Naive thymus-derived CD4-positive, alpha-beta T cell (primary cell): ENCODE measurements around the gene CTNNA3. TPM values are rescaled to one million over a fixed set of nuclear protein-coding genes. Genes with fewer than 3 reads are reported as not detected.

Experiments
- ATAC-seq: fragments of 150-1000 bp; cut with Tn5 transposase; 2 replicates; pipeline ENCODE4 v1.10.0; 2021; ENCODE audit warnings: mild to moderate bottlenecking, moderate library complexity
- CTCF ChIA-PET: fragments of 350-600 bp; sonication (Branson Sonifier 250); formaldehyde crosslinking; loops from one replicate; lab custom pipeline; 2021; ENCODE audit warnings: antibody characterized with exemption; lab: Charles Lee
- POLR2A ChIA-PET: fragments of 350-600 bp; sonication (Branson Sonifier 250); formaldehyde crosslinking; loops from one replicate; lab custom pipeline; 2021; ENCODE audit warnings: antibody characterized with exemption, inconsistent platforms; lab: Charles Lee
- DNase-seq, 9 donors: peaks; one replicate each; pipeline versions ENCODE4 v3.0.0 to v3.0.0-alpha.2; 2020 to 2022; ENCODE audit warnings: mixed read lengths in 1 of 9
- H3K27ac ChIP-seq: one replicate; pipeline ENCODE4 v1.7.0; 2013; ENCODE audit warnings: mild to moderate bottlenecking, low read depth, low read length, moderate library complexity
- H3K27me3 ChIP-seq, 2 donors: one replicate each; pipeline ENCODE4 v1.7.0; 2013; ENCODE audit warnings: low read length in 2 of 2, mild to moderate bottlenecking in 2 of 2, moderate library complexity in 2 of 2; ENCODE audit not compliant: control insufficient read depth in 2 of 2, insufficient read depth in 2 of 2
- H3K36me3 ChIP-seq, 3 experiments: 1 replicate in 2 of 3; 2 replicates in 1 of 3; pipeline ENCODE4 v1.7.0; 2013; ENCODE audit warnings: low read length in 3 of 3, mild to moderate bottlenecking in 3 of 3, moderate library complexity in 1 of 3; ENCODE audit not compliant: insufficient read depth in 3 of 3, control insufficient read depth in 2 of 3
- H3K4me1 ChIP-seq, 2 donors: one replicate each; pipeline ENCODE4 v1.7.0; 2013; ENCODE audit warnings: low read length in 2 of 2, mild to moderate bottlenecking in 2 of 2, moderate library complexity in 1 of 2; ENCODE audit not compliant: control insufficient read depth in 2 of 2, insufficient read depth in 2 of 2
- H3K4me3 ChIP-seq: 2 replicates; pipeline ENCODE4 v1.7.0; 2013; ENCODE audit warnings: mild to moderate bottlenecking, low read length
- H3K9me3 ChIP-seq, 3 experiments: 1 replicate in 2 of 3; 2 replicates in 1 of 3; pipeline ENCODE4 v1.7.0; 2013; ENCODE audit warnings: low read length in 3 of 3; ENCODE audit not compliant: control insufficient read depth in 2 of 3
- H3K27ac Mint-ChIP-seq, 9 donors: one replicate each; pipeline ENCODE4 v1.8.0; 2020 to 2022; ENCODE audit warnings: mixed read lengths in 9 of 9, mild to moderate bottlenecking in 8 of 9, moderate library complexity in 5 of 9, inconsistent platforms in 2 of 9
- H3K27me3 Mint-ChIP-seq, 5 donors: one replicate each; pipeline ENCODE4 v1.8.0; 2021 to 2022; ENCODE audit warnings: mixed read lengths in 5 of 5, mild to moderate bottlenecking in 1 of 5
- H3K36me3 Mint-ChIP-seq, 5 donors: one replicate each; pipeline ENCODE4 v1.8.0; 2020 to 2022; ENCODE audit warnings: mixed read lengths in 5 of 5, mild to moderate bottlenecking in 3 of 5, inconsistent platforms in 1 of 5
- H3K4me1 Mint-ChIP-seq, 7 donors: one replicate each; pipeline ENCODE4 v1.8.0; 2020 to 2022; ENCODE audit warnings: mixed read lengths in 7 of 7, mild to moderate bottlenecking in 3 of 7, inconsistent platforms in 1 of 7
- H3K4me3 Mint-ChIP-seq, 10 donors: one replicate each; pipeline ENCODE4 v1.8.0; 2020 to 2022; ENCODE audit warnings: mild to moderate bottlenecking in 10 of 10, mixed read lengths in 10 of 10, moderate library complexity in 6 of 10, inconsistent platforms in 2 of 10
- H3K9me3 Mint-ChIP-seq, 11 donors: one replicate each; pipeline ENCODE4 v1.8.0; 2020 to 2022; ENCODE audit warnings: mixed read lengths in 11 of 11, mild to moderate bottlenecking in 4 of 11, inconsistent platforms in 1 of 11, moderate library complexity in 1 of 11
- intact Hi-C, 2 donors: fragments of 100-400 bp; cut with micrococcal nuclease; formaldehyde crosslinking; loops; one replicate each; pipeline ENCODE4 v1.15.1; 2023
- polyA plus RNA-seq, 2 donors: library from polyadenylated mRNA; unstranded; fragments of 300-500 nt; fragmentation: Illumina TruSeq; gene quantifications; one replicate each; pipeline ENCODE4 v1.2.3, GENCODE V29; 2021
- total RNA-seq, 6 experiments: library from RNA in 5 of 6; stranded (reverse) in 5 of 6; gene quantifications; 1 replicate in 5 of 6; 2 replicates in 1 of 6; pipeline ENCODE4 v1.2.3 and lab custom pipeline; 2021 to 2026

The CTNNA3 gene
- total and polyA plus RNA-seq, 7 experiments from 2014 or later: 0.43 to 0.84 (median 0.71) TPM; not detected in 2

DNA sequence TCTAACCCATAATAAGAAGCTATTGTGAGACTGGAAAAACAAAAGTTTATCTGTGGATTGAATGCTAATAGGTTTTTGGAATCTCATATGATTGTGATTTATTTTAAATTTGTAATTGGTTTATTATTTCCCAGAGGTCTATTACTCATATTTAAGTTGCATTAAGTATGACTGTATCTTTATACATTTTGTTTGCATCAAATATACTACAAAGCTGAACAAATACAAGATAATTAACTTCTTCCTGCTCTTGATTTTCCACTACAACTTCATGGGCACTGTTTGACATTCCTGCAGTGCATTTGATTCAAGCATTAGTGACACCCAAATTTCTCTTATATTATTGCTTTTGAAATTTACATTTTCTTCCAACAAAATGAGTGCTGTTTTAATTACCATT, 1073.9 kb downstream of the CTNNA3 start:
- CTCF ChIA-PET: no interaction called here
- intact Hi-C loops: no loop called here
- no peaks in the 10 kb centered on the region for H3K27me3 Mint-ChIP-seq
- Histone ChIP-seq H3K4me3 (no peak overlapping the region), H3K36me3 (no peaks in the 10 kb centered on the region), H3K9me3 (no peaks in the 10 kb centered on the region), H3K27ac (no peak overlapping the region), H3K4me1 (no peaks in the 10 kb centered on the region), H3K27me3 (no peaks in the 10 kb centered on the region)
- H3K36me3 Mint-ChIP-seq: no peaks in the 10 kb centered on the region
- no peak overlapping the region for H3K4me3 Mint-ChIP-seq
- POLR2A ChIA-PET: no interaction called here
- no peaks in the 10 kb centered on the region for H3K4me1 Mint-ChIP-seq
- no peak for ATAC-seq
- H3K27ac Mint-ChIP-seq: no peak overlapping the region
- DNase-seq: no peak
- H3K9me3 Mint-ChIP-seq: peaks cover 0 to 6% (median 0%) of the 10 kb centered on the region in 11 donors

DNA sequence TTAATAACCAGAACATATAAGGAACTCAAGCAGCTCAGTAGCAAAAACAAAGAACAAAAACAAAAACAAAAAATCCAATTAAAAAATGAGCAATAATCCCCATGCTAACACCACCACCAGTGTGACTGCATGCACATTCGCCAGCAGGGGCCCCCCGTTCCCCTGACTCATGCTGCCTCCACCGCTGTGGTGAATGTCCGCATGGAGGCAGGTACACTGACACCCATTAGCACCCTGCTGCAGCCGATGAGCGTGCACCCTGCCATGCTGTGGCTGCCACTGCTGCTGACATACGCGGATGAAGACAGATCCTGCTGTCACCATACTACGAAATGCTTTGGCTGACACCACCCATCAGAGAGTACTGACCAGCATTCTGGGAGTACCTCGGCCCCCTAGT, 1091.8 kb downstream of the CTNNA3 start:
- no peaks in the 10 kb centered on the region for H3K36me3 ChIP-seq
- ChIA-PET POLR2A (no interaction called here), CTCF (no interaction called here)
- Mint-ChIP-seq H3K27me3 (no peaks in the 10 kb centered on the region), H3K4me3 (no peak overlapping the region), H3K36me3 (no peaks in the 10 kb centered on the region), H3K9me3 (peaks cover 0 to 31% (median 17%) of the 10 kb centered on the region in 11 donors), H3K4me1 (no peaks in the 10 kb centered on the region), H3K27ac (no peak overlapping the region)
- intact Hi-C loops: no loop called here
- no peaks in the 10 kb centered on the region for H3K9me3 ChIP-seq
- H3K27ac ChIP-seq: no peak overlapping the region
- no peak for ATAC-seq
- no peaks in the 10 kb centered on the region for H3K4me1 ChIP-seq
- no peaks in the 10 kb centered on the region for H3K27me3 ChIP-seq
- DNase-seq: no peak
- H3K4me3 ChIP-seq: no peak overlapping the region

DNA sequence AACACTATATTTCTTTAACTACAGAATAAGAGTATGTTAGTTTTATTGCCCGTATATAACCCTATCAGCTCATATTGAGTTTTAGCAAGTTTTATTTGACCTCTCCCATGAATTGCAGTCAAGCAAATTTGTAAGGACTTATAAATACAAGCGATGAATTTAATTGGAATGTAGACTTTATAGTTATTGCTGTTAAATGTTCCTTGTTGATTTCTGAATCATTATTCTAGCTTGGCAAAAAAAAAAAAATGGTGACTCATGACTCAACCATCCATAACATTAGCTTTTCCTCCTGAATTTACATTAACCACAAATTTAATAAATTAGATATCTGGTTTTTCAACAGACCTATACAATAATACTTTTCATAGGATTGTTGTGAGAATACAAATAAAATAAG, 1104.1 kb downstream of the CTNNA3 start:
- ChIA-PET CTCF (no interaction called here), POLR2A (no interaction called here)
- Mint-ChIP-seq H3K4me3 (no peak overlapping the region), H3K4me1 (no peaks in the 10 kb centered on the region), H3K36me3 (no peaks in the 10 kb centered on the region), H3K9me3 (peaks cover 0 to 18% (median 7%) of the 10 kb centered on the region in 11 donors), H3K27ac (no peak overlapping the region), H3K27me3 (peaks cover 0 to 4% (median 0%) of the 10 kb centered on the region in 5 donors)
- no peaks in the 10 kb centered on the region for H3K9me3 ChIP-seq
- H3K4me3 ChIP-seq: no peak overlapping the region
- H3K4me1 ChIP-seq: no peaks in the 10 kb centered on the region
- DNase-seq (no peak), ATAC-seq (no peak)
- H3K27ac ChIP-seq: no peak overlapping the region
- H3K27me3 ChIP-seq: no peaks in the 10 kb centered on the region
- intact Hi-C loops: no loop called here
- no peaks in the 10 kb centered on the region for H3K36me3 ChIP-seq

DNA sequence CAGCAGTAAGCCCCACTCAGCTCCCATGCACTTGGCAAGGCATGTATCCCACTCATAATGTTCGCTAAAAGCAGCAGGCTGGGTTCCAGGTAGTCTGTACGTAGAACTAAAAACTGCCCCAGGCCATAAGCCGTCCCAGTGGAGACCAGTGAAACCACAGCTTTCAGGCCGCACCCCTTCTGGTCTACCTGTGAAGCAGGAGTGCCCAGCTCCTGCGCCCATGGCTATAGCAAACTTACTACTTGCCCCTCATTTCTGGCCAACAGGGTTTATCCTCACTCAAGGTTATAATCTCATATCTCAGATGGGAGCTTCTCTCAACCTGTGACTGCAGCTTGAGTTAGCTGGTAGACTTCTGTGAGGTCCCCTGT, 1108.3 kb downstream of the CTNNA3 start:
- no peaks in the 10 kb centered on the region for H3K36me3 ChIP-seq
- H3K27me3 ChIP-seq: no peaks in the 10 kb centered on the region
- H3K27ac ChIP-seq: no peak overlapping the region
- ATAC-seq: no peak
- Mint-ChIP-seq H3K4me3 (no peak overlapping the region), H3K27me3 (peaks cover 0 to 4% (median 0%) of the 10 kb centered on the region in 5 donors), H3K9me3 (peaks cover 0 to 10% (median 5%) of the 10 kb centered on the region in 11 donors), H3K36me3 (no peaks in the 10 kb centered on the region), H3K27ac (no peak overlapping the region), H3K4me1 (no peaks in the 10 kb centered on the region)
- no peak for DNase-seq
- no peaks in the 10 kb centered on the region for H3K9me3 ChIP-seq
- H3K4me1 ChIP-seq: no peaks in the 10 kb centered on the region
- no peak overlapping the region for H3K4me3 ChIP-seq
- intact Hi-C loops: no loop called here
- ChIA-PET POLR2A (no interaction called here), CTCF (no interaction called here)

DNA sequence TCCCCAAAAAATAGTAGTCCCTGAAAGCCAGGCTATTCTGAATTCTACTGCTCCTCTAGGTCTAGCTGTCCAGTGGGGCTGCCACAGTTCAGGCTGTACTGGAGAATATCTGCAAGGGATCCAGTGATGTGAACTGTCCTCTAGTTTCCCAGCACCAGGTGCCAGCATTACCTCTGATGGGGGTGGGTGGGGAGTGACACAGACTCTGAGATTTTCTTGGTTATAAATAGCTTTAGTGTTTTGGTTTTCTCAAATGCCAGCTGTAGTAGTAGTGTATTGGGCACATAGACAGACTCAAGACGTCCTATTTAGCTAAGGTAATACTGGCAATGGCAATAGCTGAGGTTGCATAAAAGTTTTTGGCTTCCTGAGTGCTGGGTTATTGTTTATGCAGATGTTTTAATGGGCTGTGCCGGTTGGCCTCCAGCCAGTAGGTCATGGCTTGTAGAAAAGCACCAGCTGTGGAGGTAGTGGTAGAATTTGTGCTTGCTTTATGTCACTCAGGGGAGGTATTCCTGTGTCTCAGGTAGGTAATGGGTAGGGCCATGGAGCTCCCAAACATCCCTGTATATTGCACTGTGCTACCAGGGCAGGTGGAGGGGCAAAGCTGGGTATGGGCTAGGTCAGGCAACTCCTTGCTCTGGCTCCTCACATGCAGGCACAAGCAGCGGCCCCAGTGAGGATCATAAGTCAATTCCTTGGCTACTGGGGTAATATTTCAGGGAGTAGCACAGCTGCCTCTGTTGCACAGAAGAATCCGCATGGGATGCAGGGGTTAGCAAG, 1108.9 kb downstream of the CTNNA3 start:
- H3K9me3 Mint-ChIP-seq: peaks cover 0 to 10% (median 4%) of the 10 kb centered on the region in 11 donors
- H3K4me3 Mint-ChIP-seq: no peak overlapping the region
- POLR2A ChIA-PET: no interaction called here
- no peaks in the 10 kb centered on the region for H3K36me3 Mint-ChIP-seq
- no peaks in the 10 kb centered on the region for H3K9me3 ChIP-seq
- H3K27ac Mint-ChIP-seq: no peak overlapping the region
- no peak for ATAC-seq
- DNase-seq: no peak
- no peak overlapping the region for H3K27ac ChIP-seq
- H3K27me3 Mint-ChIP-seq: peaks cover 0 to 4% (median 0%) of the 10 kb centered on the region in 5 donors
- H3K4me1 Mint-ChIP-seq: no peaks in the 10 kb centered on the region
- intact Hi-C loops: no loop called here
- CTCF ChIA-PET: no interaction called here
- no peak overlapping the region for H3K4me3 ChIP-seq
- no peaks in the 10 kb centered on the region for H3K27me3 ChIP-seq
- H3K36me3 ChIP-seq: no peaks in the 10 kb centered on the region
- no peaks in the 10 kb centered on the region for H3K4me1 ChIP-seq

DNA sequence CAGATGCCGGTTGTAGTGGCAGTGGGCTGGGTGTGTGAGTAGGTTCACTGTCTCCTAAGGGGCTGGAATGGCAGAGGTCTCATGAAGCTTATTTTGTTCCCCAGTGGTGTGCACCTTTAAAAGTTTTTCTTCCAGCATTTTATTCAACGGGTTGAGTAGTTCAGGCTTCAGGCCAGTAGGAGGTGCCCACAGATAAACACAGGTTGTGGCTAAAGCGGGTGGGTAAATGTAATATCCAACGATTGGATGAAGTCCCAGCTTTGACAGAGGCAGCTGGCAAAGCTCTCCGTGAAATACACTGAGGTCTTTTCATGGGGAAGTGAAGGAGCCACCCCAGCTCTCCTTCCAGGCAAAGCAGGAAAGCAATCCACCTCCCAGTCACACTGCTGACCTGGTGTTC, 1109.9 kb downstream of the CTNNA3 start:
- DNase-seq (no peak), ATAC-seq (no peak)
- Mint-ChIP-seq H3K9me3 (peaks cover 0 to 10% (median 4%) of the 10 kb centered on the region in 11 donors), H3K27me3 (peaks cover 0 to 4% (median 0%) of the 10 kb centered on the region in 5 donors), H3K4me3 (no peak overlapping the region), H3K36me3 (no peaks in the 10 kb centered on the region), H3K27ac (no peak overlapping the region), H3K4me1 (no peaks in the 10 kb centered on the region)
- Histone ChIP-seq H3K27ac (no peak overlapping the region), H3K4me1 (no peaks in the 10 kb centered on the region), H3K36me3 (no peaks in the 10 kb centered on the region), H3K27me3 (no peaks in the 10 kb centered on the region), H3K9me3 (no peaks in the 10 kb centered on the region), H3K4me3 (no peak overlapping the region)
- ChIA-PET CTCF (no interaction called here), POLR2A (no interaction called here)
- intact Hi-C loops: no loop called here

DNA sequence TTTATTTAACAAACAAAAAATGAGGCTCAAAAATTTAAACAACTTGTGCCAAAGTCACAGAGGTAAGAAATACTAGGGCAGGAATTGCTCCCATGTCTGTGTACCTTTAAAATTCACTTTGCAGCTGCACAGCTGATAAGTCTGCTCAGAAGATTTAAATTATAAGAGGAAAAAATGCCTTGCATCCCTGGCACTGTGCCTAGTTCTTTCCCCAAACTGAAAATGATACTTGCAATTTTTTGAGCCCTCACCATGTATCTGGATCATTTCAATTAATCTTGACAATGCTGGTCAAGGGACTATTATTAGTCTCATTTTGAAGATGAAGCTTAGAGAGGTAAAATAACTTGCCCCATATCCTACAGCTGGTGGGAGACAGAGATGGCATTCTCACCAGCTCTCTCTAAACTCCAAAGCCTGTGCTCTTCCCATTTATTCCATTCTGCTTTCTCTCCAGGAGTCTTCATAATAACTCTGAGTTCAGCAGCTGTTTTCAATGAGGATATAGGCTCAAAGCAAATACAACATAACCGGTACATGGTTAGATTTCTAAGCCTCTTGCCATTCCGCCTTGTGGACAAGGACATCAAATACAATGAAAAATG, 1120.6 kb downstream of the CTNNA3 start:
- no peaks in the 10 kb centered on the region for H3K27me3 Mint-ChIP-seq

More for the DNA sequence above, 1120.6 kb downstream of the CTNNA3 start:
- Histone ChIP-seq H3K4me3 (no peak overlapping the region), H3K27me3 (no peaks in the 10 kb centered on the region), H3K27ac (no peak overlapping the region), H3K36me3 (no peaks in the 10 kb centered on the region), H3K4me1 (no peaks in the 10 kb centered on the region), H3K9me3 (no peaks in the 10 kb centered on the region)
- H3K9me3 Mint-ChIP-seq: peaks cover 0 to 6% (median 3%) of the 10 kb centered on the region in 11 donors
- no peak for DNase-seq
- no peaks in the 10 kb centered on the region for H3K4me1 Mint-ChIP-seq
- no peak overlapping the region for H3K27ac Mint-ChIP-seq
- H3K4me3 Mint-ChIP-seq: no peak overlapping the region
- ChIA-PET CTCF (no interaction called here), POLR2A (no interaction called here)
- ATAC-seq: no peak
- no peaks in the 10 kb centered on the region for H3K36me3 Mint-ChIP-seq
- intact Hi-C loops: no loop called here
